Upper lobe of left lung (tissue), 6 donors: Measurements from ENCODE around the gene NPW. TPM values are rescaled to one million over a fixed set of nuclear protein-coding genes. Genes with fewer than 3 reads are reported as not detected.

Source experiments
- ATAC-seq, 2 donors: fragments of 200-7000 bp; cut with Tn5 transposase; one replicate each; pipeline ENCODE4 v1.9.1; 2022; ENCODE audit warnings: mild to moderate bottlenecking in 2 of 2, moderate library complexity in 2 of 2; ENCODE audit not compliant: low FRiP score in 2 of 2
- DNase-seq, 2 donors: peaks; one replicate each; pipeline ENCODE4 v3.0.0-alpha.2; 2019 to 2020
- H3K27ac ChIP-seq, 4 donors: fragments of 200-600 bp; sonication (generic); one replicate each; pipeline ENCODE4 v1.5.1; 2016 to 2019
- H3K27me3 ChIP-seq, 4 donors: fragments of 200-600 bp; sonication (generic); one replicate each; pipeline ENCODE4 v1.5.1; 2017 to 2019
- H3K36me3 ChIP-seq, 4 donors: fragments of 200-600 bp; sonication (generic); one replicate each; pipeline ENCODE4 v1.5.1; 2016 to 2019
- H3K4me1 ChIP-seq, 4 donors: fragments of 200-600 bp; sonication (generic); one replicate each; pipeline ENCODE4 v1.5.1; 2018 to 2019
- H3K4me3 ChIP-seq, 4 donors: fragments of 200-600 bp; sonication (generic); one replicate each; pipeline ENCODE4 v1.5.1; 2017 to 2019; ENCODE audit warnings: mild to moderate bottlenecking in 2 of 4, moderate library complexity in 1 of 4
- H3K9me3 ChIP-seq, 4 donors: fragments of 200-600 bp; sonication (generic); one replicate each; pipeline ENCODE4 v1.5.1; 2018 to 2019
- EP300 ChIP-seq, 4 donors: sonication (generic); formaldehyde crosslinking; IDR thresholded peaks; one replicate each; pipeline ENCODE4 v1.5.1; 2017; ENCODE audit warnings: antibody characterized with exemption in 4 of 4, control low read depth in 2 of 4
- POLR2A ChIP-seq, 4 donors: fragments of 450-650 bp; IDR thresholded peaks; one replicate each; pipeline ENCODE4 v1.5.1; 2016 to 2017; ENCODE audit warnings: antibody characterized with exemption in 4 of 4, mild to moderate bottlenecking in 2 of 4
- POLR2AphosphoS5 ChIP-seq, 2 donors: sonication (generic); formaldehyde crosslinking; IDR thresholded peaks; one replicate each; pipeline ENCODE4 v1.5.1; 2017; ENCODE audit warnings: antibody characterized with exemption in 2 of 2
- WGBS, 2 donors: methylation state at CpG; one replicate each; pipeline ENCODE4 v1.1.5; 2017 to 2018; 5-methylcytosine and 5-hydroxymethylcytosine counted together
- small RNA-seq, 4 donors: library from RNA; depleted of rRNA; stranded (forward); fragments of <200 nt; gene quantifications; one replicate each; pipeline ENCODE3, GENCODE V24; 2016
- total RNA-seq, 6 donors: library from RNA; depleted of rRNA in 4 of 6; stranded (reverse); fragments of >200 nt in 4 of 6; gene quantifications; one replicate each; pipeline versions ENCODE4 v1.1.0 to v1.2.1, GENCODE V29; 2016 to 2021
- TF ChIP-seq, protein P1 (sequence below), 6 experiments: fragments of 450-650 bp in 4 of 6; fragments of 200-600 bp in 2 of 6; sonication (generic) in 2 of 6; IDR thresholded peaks; one replicate each; pipeline ENCODE4 v1.5.1; 2016 to 2019; ENCODE audit warnings: antibody characterized with exemption in 6 of 6
- donor health status: DM: no; HTN: no; CAD: no; lungs with moderate emphysema.
- donor health status: DM: no; HTN: yes; CAD: no; lungs with severe emphysema.

The NPW gene
- total RNA-seq, 6 donors from 2014 or later: 0.67 to 0.80 TPM; not detected in 4

GRCh38 chr16:2062801-2063200 is 43.2 kb downstream of the NPW start:
- no peaks in the 10 kb centered on the region for H3K9me3 ChIP-seq
- peaks cover 3 to 95% (median 74%) of the 10 kb centered on the region in 4 donors for H3K36me3 ChIP-seq
- TF ChIP-seq, protein P1, sequence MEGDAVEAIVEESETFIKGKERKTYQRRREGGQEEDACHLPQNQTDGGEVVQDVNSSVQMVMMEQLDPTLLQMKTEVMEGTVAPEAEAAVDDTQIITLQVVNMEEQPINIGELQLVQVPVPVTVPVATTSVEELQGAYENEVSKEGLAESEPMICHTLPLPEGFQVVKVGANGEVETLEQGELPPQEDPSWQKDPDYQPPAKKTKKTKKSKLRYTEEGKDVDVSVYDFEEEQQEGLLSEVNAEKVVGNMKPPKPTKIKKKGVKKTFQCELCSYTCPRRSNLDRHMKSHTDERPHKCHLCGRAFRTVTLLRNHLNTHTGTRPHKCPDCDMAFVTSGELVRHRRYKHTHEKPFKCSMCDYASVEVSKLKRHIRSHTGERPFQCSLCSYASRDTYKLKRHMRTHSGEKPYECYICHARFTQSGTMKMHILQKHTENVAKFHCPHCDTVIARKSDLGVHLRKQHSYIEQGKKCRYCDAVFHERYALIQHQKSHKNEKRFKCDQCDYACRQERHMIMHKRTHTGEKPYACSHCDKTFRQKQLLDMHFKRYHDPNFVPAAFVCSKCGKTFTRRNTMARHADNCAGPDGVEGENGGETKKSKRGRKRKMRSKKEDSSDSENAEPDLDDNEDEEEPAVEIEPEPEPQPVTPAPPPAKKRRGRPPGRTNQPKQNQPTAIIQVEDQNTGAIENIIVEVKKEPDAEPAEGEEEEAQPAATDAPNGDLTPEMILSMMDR (IDR thresholded peaks at IDR 0.05): no peak
- TF ChIP-seq POLR2AphosphoS5 (IDR thresholded peaks at IDR 0.05) (no peak), POLR2A (IDR thresholded peaks at IDR 0.05) (no peak), EP300 (IDR thresholded peaks at IDR 0.05) (no peak)
- no peak for ATAC-seq
- H3K27me3 ChIP-seq: no peaks in the 10 kb centered on the region
- no peak overlapping the region for H3K27ac ChIP-seq
- peak in 1 of 2 donors; percentile 80 for DNase-seq
- no peaks in the 10 kb centered on the region for H3K4me1 ChIP-seq
- H3K4me3 ChIP-seq: no peak overlapping the region
- 93 to 95% methylated on average over 8 to 28 of the region's 28 CpGs for WGBS, 2 donors

DNA sequence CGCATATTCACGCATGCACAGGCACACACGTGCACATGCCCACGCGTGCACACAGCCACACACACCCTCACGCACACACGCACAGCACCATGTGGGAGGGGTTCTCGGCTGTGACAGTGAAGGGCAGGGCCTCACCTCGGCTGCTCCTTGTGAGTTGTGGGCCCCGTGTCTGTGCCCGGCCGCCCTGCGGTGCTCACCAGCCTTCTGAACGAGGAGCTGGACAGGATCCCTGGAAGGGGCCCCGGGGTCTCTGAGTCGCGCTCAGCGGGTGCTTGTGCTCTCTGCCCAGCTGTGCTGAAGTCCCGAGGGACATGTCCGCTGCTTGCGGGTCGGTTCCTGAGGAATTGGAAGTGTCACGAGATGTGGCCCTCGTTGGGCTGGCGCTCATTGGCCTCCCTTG is 44.3 kb downstream of the NPW start:
- ATAC-seq: no peak
- Histone ChIP-seq H3K27me3 (no peaks in the 10 kb centered on the region), H3K4me3 (no peak overlapping the region), H3K9me3 (no peaks in the 10 kb centered on the region), H3K27ac (no peak overlapping the region), H3K4me1 (no peaks in the 10 kb centered on the region), H3K36me3 (peaks cover 4 to 96% (median 70%) of the 10 kb centered on the region in 4 donors)
- TF ChIP-seq EP300 (IDR thresholded peaks at IDR 0.05) (no peak), POLR2AphosphoS5 (IDR thresholded peaks at IDR 0.05) (no peak), POLR2A (IDR thresholded peaks at IDR 0.05) (no peak)
- TF ChIP-seq, protein P1 (IDR thresholded peaks at IDR 0.05): no peak
- peak in 1 of 2 donors; percentile 81 for DNase-seq
- WGBS, 2 donors: 94% methylated on average over 11 to 25 of the region's 25 CpGs

GRCh38 chr16:2064368-2064945 is 44.9 kb downstream of the NPW start:
- Histone ChIP-seq H3K27me3 (no peaks in the 10 kb centered on the region), H3K4me1 (no peaks in the 10 kb centered on the region), H3K4me3 (no peak overlapping the region), H3K9me3 (no peaks in the 10 kb centered on the region), H3K27ac (no peak overlapping the region), H3K36me3 (peaks cover 5 to 96% (median 72%) of the 10 kb centered on the region in 4 donors)
- TF ChIP-seq POLR2A (IDR thresholded peaks at IDR 0.05) (no peak), EP300 (IDR thresholded peaks at IDR 0.05) (no peak)
- ATAC-seq (no peak), DNase-seq (peak in 1 of 2 donors; percentile 61)
- WGBS, 2 donors: 93 to 94% methylated on average over 10 to 16 of the region's 16 CpGs

- Histone ChIP-seq H3K9me3 (no peaks in the 10 kb centered on the region), H3K4me3 (no peak overlapping the region), H3K27ac (no peak overlapping the region), H3K27me3 (no peaks in the 10 kb centered on the region), H3K4me1 (no peaks in the 10 kb centered on the region), H3K36me3 (peaks cover 12 to 95% (median 70%) of the 10 kb centered on the region in 4 donors)
- WGBS, 2 donors: 98 to 100% methylated on average over 11 of the region's 11 CpGs
- TF ChIP-seq POLR2AphosphoS5 (IDR thresholded peaks at IDR 0.05): no peak
- no peak for TF ChIP-seq EP300 (IDR thresholded peaks at IDR 0.05)
- no peak for TF ChIP-seq POLR2A (IDR thresholded peaks at IDR 0.05)
- TF ChIP-seq, protein P1 (IDR thresholded peaks at IDR 0.05): no peak
- ATAC-seq: no peak
- no peak for DNase-seq
Measured at GRCh38 chr16:2066139-2066538, 46.6 kb downstream of the NPW start.

Small RNAs within 50 kb of the gene (small RNA-seq; reads per million reads assigned to genes)
- gene AC005363.2 (0 to 0.20 (median 0.06) reads per million in 4 donors), gene RN7SL219P (0 reads per million in 4 donors)

Other genes with a start within 250 kb of the NPW start
- 100 to 1,000 TPM in 2 of 6 donors, 10 to 100 TPM in 4; 57.8 to 155 (median 78.9) TPM for gene NME3, start 248.2 kb upstream of the NPW start, total RNA-seq
- 10 to 100 TPM; 10.8 to 87.0 (median 21.5) TPM for gene EME2, start 247.0 kb upstream of the NPW start, total RNA-seq
- gene MRPS34, start 246.7 kb upstream of the NPW start, total RNA-seq: 10 to 100 TPM; 49.2 to 91.7 (median 69.8) TPM
- 100 to 1,000 TPM in 2 of 6 donors, 10 to 100 TPM in 4; 46.2 to 234 (median 64.4) TPM for gene SPSB3, start 237.2 kb upstream of the NPW start, total RNA-seq
- gene NUBP2, start 236.8 kb upstream of the NPW start, total RNA-seq: 10 to 100 TPM; 53.2 to 85.6 (median 60.5) TPM
- gene IGFALS, start 226.1 kb upstream of the NPW start, total RNA-seq: 10 to 100 TPM in 1 of 6 donors, 1 to 10 TPM in 5; 1.0 to 11.5 (median 3.1) TPM
- gene HAGH, start 193.0 kb upstream of the NPW start, total RNA-seq: 100 to 1,000 TPM in 5 of 6 donors, 10 to 100 TPM in 1; 84.5 to 251 (median 122) TPM
- gene FAHD1, start 192.6 kb upstream of the NPW start, total RNA-seq: 10 to 100 TPM; 22.1 to 42.1 (median 32.6) TPM
- under 1 TPM in 1 of 6 donors, not detected in 5; 0.54 TPM for gene MEIOB, start 147.6 kb upstream of the NPW start, total RNA-seq
- gene HS3ST6, start 101.4 kb upstream of the NPW start, total RNA-seq: 1 to 10 TPM in 2 of 6 donors, under 1 TPM in 2, not detected in 2; 0.44 to 4.0 (median 0.95) TPM
- gene MSRB1, start 76.6 kb upstream of the NPW start, total RNA-seq: 10 to 100 TPM; 18.2 to 45.3 (median 31.9) TPM
- gene RPL3L, start 65.1 kb upstream of the NPW start, total RNA-seq: not detected
- gene NDUFB10, start 60.2 kb upstream of the NPW start, total RNA-seq: 100 to 1,000 TPM in 4 of 6 donors, 10 to 100 TPM in 2; 76.5 to 245 (median 107) TPM
- gene RPS2, start 55.0 kb upstream of the NPW start, total RNA-seq: 1,000 to 10,000 TPM; 1,128 to 1,943 (median 1,579) TPM
- gene RNF151, start 52.9 kb upstream of the NPW start, total RNA-seq: under 1 TPM in 1 of 6 donors, not detected in 5; 0.37 TPM
- gene TBL3, start 47.7 kb upstream of the NPW start, total RNA-seq: 10 to 100 TPM; 22.0 to 51.6 (median 35.0) TPM
- gene NOXO1, start 38.3 kb upstream of the NPW start, total RNA-seq: 1 to 10 TPM in 5 of 6 donors, not detected in 1; 2.1 to 5.4 (median 5.0) TPM
- 10 to 100 TPM in 5 of 6 donors, 1 to 10 TPM in 1; 5.2 to 40.3 (median 24.7) TPM for gene GFER, start 35.6 kb upstream of the NPW start, total RNA-seq
- 1 to 10 TPM in 1 of 6 donors, under 1 TPM in 3, not detected in 2; 0.15 to 1.4 (median 0.34) TPM for gene SYNGR3, start 29.8 kb upstream of the NPW start, total RNA-seq
- 10 to 100 TPM; 20.1 to 62.8 (median 41.7) TPM for gene ZNF598, start 10.0 kb upstream of the NPW start, total RNA-seq
- gene NHERF2, start 7.1 kb downstream of the NPW start, total RNA-seq: 100 to 1,000 TPM; 131 to 604 (median 283) TPM
- gene NTHL1, start 28.0 kb downstream of the NPW start, total RNA-seq: 10 to 100 TPM; 17.8 to 43.6 (median 28.8) TPM
- gene TSC2, start 28.2 kb downstream of the NPW start, total RNA-seq: 100 to 1,000 TPM in 4 of 6 donors, 10 to 100 TPM in 2; 47.3 to 296 (median 118) TPM
- 100 to 1,000 TPM in 3 of 6 donors, 10 to 100 TPM in 3; 75.4 to 567 (median 106) TPM for gene PKD1, start 116.1 kb downstream of the NPW start, total RNA-seq
- gene RAB26, start 128.8 kb downstream of the NPW start, total RNA-seq: 1 to 10 TPM in 1 of 6 donors, under 1 TPM in 3, not detected in 2; 0.30 to 6.8 (median 0.85) TPM
- gene TRAF7, start 136.0 kb downstream of the NPW start, total RNA-seq: 10 to 100 TPM; 34.6 to 72.6 (median 52.9) TPM
- gene CASKIN1, start 176.8 kb downstream of the NPW start, total RNA-seq: 1 to 10 TPM in 1 of 6 donors, under 1 TPM in 2, not detected in 3; 0.06 to 1.0 (median 0.15) TPM
- 10 to 100 TPM; 24.6 to 93.2 (median 47.7) TPM for gene MLST8, start 185.7 kb downstream of the NPW start, total RNA-seq
- 10 to 100 TPM in 3 of 6 donors, 1 to 10 TPM in 3; 4.0 to 70.2 (median 10.8) TPM for gene BRICD5, start 191.1 kb downstream of the NPW start, total RNA-seq
- gene PGP, start 195.1 kb downstream of the NPW start, total RNA-seq: 10 to 100 TPM; 18.6 to 32.5 (median 21.7) TPM
- gene E4F1, start 203.8 kb downstream of the NPW start, total RNA-seq: 100 to 1,000 TPM in 1 of 6 donors, 10 to 100 TPM in 5; 24.9 to 153 (median 32.9) TPM
- 1 to 10 TPM in 3 of 6 donors, under 1 TPM in 1, not detected in 2; 0.79 to 2.1 (median 1.5) TPM for gene DNASE1L2, start 216.7 kb downstream of the NPW start, total RNA-seq
- 10 to 100 TPM; 48.1 to 75.5 (median 68.2) TPM for gene ECI1, start 231.8 kb downstream of the NPW start, total RNA-seq
- gene RNPS1, start 248.3 kb downstream of the NPW start, total RNA-seq: 100 to 1,000 TPM in 5 of 6 donors, 10 to 100 TPM in 1; 92.2 to 142 (median 114) TPM